ENCODE results near the gene SLC49A4. TPM values are rescaled to one million over a fixed set of nuclear protein-coding genes. Genes with fewer than 3 reads are reported as not detected.

SLC49A4 gene
- total RNA-seq, 1 donor from 2014 or later = 10.3 TPM

DNA sequence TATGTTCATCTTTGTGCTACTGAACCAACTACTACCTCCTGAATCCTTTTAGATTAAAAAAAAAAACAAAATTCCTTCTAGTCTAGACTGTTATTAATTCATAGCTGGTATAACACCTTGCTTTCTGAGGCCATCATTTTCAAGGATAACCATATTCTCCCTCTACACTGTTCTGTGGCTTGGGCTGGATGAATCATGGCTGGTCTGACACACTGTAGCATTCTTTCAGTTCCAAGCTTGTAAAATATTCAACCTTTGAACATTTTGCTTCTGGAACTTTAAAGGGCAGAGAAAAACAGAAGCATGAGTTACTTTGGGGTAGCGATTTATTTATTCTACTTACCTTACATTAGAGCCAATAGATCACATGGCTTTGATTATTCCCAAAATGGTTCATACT is 8.8 kb upstream of the SLC49A4 start:
- ATAC-seq = no peak

DNA sequence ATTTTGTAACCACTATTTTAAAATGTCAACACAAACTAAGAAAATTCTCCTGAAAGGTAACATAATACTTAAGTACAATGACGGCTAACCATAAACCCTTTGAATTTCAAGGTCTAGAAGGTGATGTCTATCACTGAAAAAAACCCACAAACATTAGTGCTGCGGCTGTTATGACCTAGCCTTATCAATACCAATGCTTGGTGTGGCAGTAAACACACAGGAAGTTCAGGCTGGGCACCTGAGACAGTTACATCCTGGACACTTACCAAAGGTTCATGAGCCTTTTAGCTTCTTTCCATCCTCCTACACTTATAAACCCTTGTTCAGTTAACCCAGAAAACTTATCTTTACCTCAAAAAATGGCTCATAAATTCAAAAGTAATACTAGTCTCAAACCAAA is 7.0 kb upstream of the SLC49A4 start:
- no peak for ATAC-seq

DNA sequence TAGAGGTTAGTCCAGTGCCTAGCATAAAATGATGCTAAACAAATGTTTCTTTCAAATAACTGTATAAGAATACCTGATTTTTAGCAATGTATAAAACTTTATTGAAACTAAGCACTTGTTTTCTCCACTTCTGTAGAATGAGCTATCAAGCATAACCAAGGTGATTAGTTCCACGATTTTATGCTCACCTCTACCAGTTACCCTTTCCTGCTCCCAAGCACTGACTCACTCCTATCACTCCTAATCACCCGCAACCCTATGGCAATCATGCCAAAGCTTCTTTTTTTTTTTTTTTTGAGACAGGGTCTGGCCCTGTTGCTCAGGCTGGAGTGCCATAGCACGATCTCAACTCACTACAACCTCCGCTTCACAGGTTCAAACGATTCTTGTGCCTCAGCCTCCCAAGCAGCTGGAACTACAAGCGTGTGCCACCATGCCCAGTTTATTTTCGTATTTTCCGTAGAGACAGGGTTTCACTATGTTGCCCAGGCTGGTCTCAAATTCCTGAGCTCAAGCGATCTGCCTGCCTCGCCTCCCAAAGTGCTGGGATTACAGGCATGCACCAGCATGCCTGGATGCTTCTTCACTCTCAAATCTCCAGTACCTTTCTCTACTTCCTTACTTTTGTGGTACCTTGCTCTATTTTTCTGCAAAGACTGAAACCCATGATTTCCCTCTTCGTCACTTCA is 5.1 kb upstream of the SLC49A4 start:
- peak; percentile 47 for ATAC-seq

DNA sequence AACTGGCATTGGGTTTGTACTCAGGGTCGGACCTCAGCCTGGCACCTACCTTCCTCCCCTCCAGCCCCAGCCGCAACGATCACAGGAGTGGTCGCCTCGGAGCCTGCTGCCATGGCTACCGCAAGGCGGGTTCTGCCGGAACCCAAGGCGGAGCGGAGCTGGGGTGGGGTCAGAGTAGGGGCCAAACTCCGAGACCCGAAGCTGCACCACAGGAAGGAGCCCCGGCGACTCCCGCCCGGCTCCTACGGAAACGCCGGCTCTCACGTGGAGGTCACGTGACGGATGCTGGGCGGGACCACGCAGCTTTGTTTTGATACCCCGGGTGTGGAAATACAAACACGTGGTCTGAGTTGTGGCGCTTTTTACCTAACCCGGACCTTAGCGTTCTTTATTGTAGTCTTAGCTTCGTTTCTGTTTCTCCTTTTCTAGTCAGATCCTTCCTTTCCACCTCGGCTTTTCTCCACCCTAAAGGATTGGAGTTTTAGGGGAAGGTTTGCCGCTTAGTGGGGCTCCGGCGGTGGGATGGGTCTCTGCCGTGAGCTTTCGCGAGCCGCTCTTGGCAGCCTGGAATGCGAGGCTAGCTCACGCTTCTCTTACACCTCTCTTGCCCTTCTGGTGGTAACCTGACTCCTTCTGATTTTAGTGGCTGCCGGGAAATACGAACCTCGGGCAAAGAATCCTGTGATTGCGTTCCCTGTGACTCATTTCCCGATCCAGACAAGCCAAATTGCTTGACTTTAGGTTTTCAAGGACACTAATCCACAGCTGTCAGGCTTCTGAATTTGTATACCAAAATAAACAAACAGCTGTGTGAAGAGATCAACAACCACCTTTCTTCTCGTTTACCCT is 1.1 kb upstream of the SLC49A4 start, which contains the start of gene HSPBAP1:
HSPBAP1 (minus strand) TSS at position 264 of the 849 bp plus-strand sequence; CDS start at position 113, 151 bp downstream.
- peak; percentile 67 for ATAC-seq

GRCh38 chr3:122794483-122794778 is 438 bp upstream of the SLC49A4 start:
- no peak for ATAC-seq

- no peak for ATAC-seq
Measured at GRCh38 chr3:122795674-122796195, 866 bp downstream of the SLC49A4 start.

GRCh38 chr3:122797291-122797690 is 2.4 kb downstream of the SLC49A4 start:
- peak; percentile 34 for ATAC-seq

DNA sequence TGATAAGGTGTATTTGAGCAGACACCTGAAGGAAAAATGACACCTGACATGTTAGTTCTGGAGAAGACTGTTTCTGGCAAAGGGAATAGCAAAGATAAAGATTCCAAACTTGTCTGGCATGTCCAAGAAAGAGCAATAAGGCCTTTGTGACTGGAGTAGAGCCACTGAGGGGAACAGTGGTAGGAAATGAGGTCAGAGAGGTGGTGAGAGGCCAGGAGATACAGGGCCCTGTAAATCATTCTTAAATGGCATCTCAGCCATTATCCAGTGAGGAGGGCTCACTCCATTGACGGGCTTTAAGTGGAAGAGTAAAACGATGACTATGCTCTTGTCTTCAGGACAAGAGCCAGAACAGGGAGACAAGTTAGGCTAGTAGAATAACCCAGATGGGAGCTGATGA is 4.5 kb downstream of the SLC49A4 start:
- ATAC-seq = no peak

- ATAC-seq = no peak
Measured at GRCh38 chr3:122800031-122800430, 5.2 kb downstream of the SLC49A4 start.

- peak; percentile 94 for ATAC-seq
Measured at GRCh38 chr3:122800706-122801237, 5.9 kb downstream of the SLC49A4 start.

GRCh38 chr3:122802323-122802722 is 7.5 kb downstream of the SLC49A4 start:
- no peak for ATAC-seq

DNA sequence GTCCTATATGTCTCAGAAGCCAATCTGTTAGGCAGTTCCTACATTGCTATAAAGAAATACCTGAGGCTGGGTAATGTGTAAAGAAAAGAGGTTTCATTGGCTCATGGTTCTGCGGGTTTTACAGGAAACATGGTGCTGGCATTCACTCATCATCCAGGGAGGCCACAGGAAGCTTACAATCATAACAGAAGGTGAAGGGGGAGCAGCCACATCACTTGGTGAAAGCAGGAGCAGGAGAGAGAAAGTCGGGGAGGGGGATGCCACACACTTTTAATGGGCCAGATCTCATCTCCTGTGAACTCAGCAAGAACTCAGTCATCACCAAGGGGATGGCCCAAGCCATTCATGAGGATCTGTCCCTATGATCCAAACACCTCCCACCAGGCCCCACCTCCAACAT is 9.1 kb downstream of the SLC49A4 start:
- ATAC-seq = no peak

- no peak for ATAC-seq
Measured at GRCh38 chr3:122810734-122811133, 15.9 kb downstream of the SLC49A4 start.

- no peak for ATAC-seq
Measured at GRCh38 chr3:122816587-122816986, 21.7 kb downstream of the SLC49A4 start.

GRCh38 chr3:122824465-122825381 is 29.9 kb downstream of the SLC49A4 start:
- ATAC-seq = no peak

- no peak for ATAC-seq
Measured at GRCh38 chr3:122825460-122825859, 30.6 kb downstream of the SLC49A4 start.

DNA sequence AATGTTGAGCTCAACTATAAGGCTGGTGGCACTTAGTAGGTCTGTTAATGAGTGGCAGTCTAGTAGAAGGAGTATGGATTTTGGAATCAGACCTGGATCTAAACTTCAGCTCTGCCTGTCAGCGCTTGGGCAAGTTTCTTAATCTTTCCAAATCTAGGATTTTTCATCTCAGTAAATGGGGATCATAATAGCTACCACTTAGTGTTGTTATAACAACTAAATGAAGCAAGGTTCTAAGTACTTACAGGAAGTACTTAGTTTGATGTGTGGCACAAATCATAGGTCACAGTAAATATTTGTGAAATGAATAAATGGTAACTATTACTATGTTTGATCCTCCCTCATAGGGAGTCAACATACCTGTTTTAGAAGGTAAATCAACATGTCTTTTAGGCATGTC is 31.4 kb downstream of the SLC49A4 start:
- peak; percentile 60 for ATAC-seq

- no peak for ATAC-seq
Measured at GRCh38 chr3:122828281-122828680, 33.4 kb downstream of the SLC49A4 start.

GRCh38 chr3:122835590-122835989 is 40.7 kb downstream of the SLC49A4 start:
- no peak for ATAC-seq

DNA sequence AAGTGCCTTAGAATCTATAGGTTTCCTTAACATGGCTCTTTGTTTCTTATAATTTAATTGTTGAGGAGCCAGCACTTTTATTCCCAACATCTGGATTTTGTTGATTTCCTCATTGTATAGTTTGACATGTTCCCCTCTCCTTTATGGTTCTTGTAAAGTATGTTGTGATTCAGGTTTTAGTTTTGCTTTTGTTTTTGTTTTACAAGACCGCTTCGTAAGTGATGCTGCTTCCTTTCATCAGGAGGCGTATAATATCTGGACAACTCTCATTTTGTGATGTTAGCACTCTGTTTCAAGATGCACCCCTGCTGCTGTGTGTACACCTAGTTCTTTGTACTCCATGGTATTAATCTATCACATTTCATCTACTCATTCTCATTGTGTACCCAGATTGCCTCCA is 48.7 kb downstream of the SLC49A4 start:
- no peak for ATAC-seq

- no peak for ATAC-seq
Measured at GRCh38 chr3:122857019-122857418, 62.1 kb downstream of the SLC49A4 start.

DNA sequence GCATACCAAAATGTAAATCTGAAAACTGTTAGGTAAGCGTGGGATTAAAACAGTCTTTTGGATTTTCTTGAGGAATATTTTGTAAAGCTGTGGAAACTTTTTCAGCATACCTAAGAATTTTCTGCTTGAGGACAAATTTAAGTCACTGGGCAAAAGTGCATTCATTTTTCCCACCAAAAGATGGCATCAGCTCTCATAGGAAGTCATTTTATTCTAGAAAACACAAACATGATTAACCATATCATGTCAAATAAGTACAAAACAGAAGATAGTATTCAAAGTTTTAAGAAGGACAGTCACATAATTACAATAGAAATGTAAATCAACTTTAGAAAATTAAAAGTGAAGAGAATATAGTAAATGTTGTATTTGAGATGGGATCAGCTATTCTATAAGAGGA is 63.5 kb downstream of the SLC49A4 start:
- ATAC-seq = no peak
